Measurements from ENCODE around the gene KCNIP4. TPM values are rescaled to one million over a fixed set of nuclear protein-coding genes. Genes with fewer than 3 reads are reported as not detected.

Gene KCNIP4
- total and polyA plus RNA-seq, 9 of the 15 experiments (the other 6 are each of a cell fraction or from before 2014, with no cell fraction given), result 0.25 to 0.41 TPM; not detected in 7

DNA sequence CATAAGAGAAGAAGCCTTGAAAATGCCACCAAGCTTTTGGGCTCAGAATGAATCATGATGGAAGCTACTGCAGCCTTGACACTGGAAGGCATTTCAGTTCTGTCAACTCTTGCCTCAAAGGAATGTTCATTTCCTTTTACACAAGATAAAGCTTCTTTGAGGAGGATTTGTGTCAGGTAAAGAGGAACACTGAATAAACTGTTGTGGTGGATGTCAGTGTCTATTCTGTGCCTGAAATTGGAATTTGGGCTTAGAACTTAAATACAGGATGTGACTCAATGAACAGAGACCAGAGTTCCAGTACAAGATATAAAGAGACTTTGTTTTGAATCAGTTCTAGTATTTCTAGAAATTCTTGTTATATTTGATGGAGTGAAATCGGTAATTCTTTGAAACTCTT, 935.1 kb downstream of the KCNIP4 start (continued):
- TF ChIP-seq, protein P1, sequence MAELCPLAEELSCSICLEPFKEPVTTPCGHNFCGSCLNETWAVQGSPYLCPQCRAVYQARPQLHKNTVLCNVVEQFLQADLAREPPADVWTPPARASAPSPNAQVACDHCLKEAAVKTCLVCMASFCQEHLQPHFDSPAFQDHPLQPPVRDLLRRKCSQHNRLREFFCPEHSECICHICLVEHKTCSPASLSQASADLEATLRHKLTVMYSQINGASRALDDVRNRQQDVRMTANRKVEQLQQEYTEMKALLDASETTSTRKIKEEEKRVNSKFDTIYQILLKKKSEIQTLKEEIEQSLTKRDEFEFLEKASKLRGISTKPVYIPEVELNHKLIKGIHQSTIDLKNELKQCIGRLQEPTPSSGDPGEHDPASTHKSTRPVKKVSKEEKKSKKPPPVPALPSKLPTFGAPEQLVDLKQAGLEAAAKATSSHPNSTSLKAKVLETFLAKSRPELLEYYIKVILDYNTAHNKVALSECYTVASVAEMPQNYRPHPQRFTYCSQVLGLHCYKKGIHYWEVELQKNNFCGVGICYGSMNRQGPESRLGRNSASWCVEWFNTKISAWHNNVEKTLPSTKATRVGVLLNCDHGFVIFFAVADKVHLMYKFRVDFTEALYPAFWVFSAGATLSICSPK (IDR thresholded peaks at IDR 0.05; ENCODE audit: borderline replicate concordance), result no peak
- TF ChIP-seq HNRNPL (IDR thresholded peaks at IDR 0.05; ENCODE audit: low read depth, low read length) (no peak), FOXJ3 (CRISPR knock-in tag; IDR thresholded peaks at IDR 0.05) (no peak), ZNF583 (CRISPR knock-in tag; IDR thresholded peaks at IDR 0.05) (no peak), ZNF707 (CRISPR knock-in tag; conservative IDR thresholded peaks at IDR 0.05) (no peak), ZNF347 (CRISPR knock-in tag; IDR thresholded peaks at IDR 0.05; ENCODE audit: low read depth) (no peak)
- TF ChIP-seq, protein P2, sequence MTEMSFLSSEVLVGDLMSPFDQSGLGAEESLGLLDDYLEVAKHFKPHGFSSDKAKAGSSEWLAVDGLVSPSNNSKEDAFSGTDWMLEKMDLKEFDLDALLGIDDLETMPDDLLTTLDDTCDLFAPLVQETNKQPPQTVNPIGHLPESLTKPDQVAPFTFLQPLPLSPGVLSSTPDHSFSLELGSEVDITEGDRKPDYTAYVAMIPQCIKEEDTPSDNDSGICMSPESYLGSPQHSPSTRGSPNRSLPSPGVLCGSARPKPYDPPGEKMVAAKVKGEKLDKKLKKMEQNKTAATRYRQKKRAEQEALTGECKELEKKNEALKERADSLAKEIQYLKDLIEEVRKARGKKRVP (CRISPR knock-in tag; IDR thresholded peaks at IDR 0.05), result no peak

DNA sequence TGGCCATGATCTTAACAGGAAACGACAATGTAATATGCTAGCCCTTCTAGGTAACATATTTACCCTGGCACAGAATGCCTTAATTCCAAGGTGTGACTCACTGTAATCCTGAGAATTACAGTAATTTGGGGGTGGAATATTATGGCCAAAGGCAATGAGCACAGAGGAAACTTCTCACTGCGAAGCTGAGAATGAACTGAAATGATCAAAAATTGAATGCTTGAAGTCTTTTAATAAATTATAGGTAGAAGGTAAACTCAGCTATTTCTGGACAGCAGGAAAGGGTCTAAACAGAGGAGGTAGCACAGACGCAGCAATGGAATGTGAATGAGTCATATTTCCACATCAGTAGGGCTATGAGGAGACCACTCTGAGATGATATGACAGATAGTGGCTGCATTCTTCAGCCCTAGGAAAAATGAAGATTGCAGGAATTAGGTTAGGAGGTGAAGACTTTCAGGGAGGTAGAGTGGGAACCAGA, 935.7 kb downstream of the KCNIP4 start:
- 0% methylated on average over 3 of the region's 3 CpGs for WGBS (ENCODE audit: insufficient coverage, low coverage, missing lambda C conversion rate)
- H3K36me3 ChIP-seq (ENCODE audit: control insufficient read depth, insufficient read depth, low read length), result no peaks in the 10 kb centered on the region
- in situ Hi-C loops (cut with MboI), result no loop called here
- no peak overlapping the region for H3K4me2 ChIP-seq (ENCODE audit: insufficient read depth, low read length)
- H3K79me2 ChIP-seq (ENCODE audit: control insufficient read depth, insufficient read depth, low read length), result no peaks in the 10 kb centered on the region
- H2AFZ ChIP-seq (ENCODE audit: low read depth, low read length), result no peak overlapping the region
- H3K27ac ChIP-seq (ENCODE audit: extremely low read depth, low read depth, low read length), result no peak overlapping the region
- H3K4me1 ChIP-seq (replicated peaks in 1 of 2; ENCODE audit: control insufficient read depth in 2 of 2, insufficient read depth in 2 of 2, low read length in 2 of 2), result no peaks in the 10 kb centered on the region
- intact Hi-C loops (cut with micrococcal nuclease), result no loop called here
- H3K4me3 ChIP-seq, result no peak overlapping the region
- ChIA-PET CTCF (ENCODE audit: low intra/inter-chr PET ratio) (no interaction called here), POLR2A (no interaction called here)
- H3K9ac ChIP-seq (ENCODE audit: insufficient read depth in 1 of 2, low read depth in 2 of 2, low read length in 2 of 2), result no peak overlapping the region
- TF ChIP-seq HNRNPUL1 (IDR thresholded peaks at IDR 0.05; ENCODE audit: low read length) (no peak), NFIX (CRISPR knock-in tag; IDR thresholded peaks at IDR 0.05; ENCODE audit: low read depth) (no peak), CCAR2 (IDR thresholded peaks at IDR 0.05; ENCODE audit: low read depth, low read length) (no peak), CBFA2T2 (conservative IDR thresholded peaks at IDR 0.05) (no peak)
- TF ChIP-seq, protein P3, sequence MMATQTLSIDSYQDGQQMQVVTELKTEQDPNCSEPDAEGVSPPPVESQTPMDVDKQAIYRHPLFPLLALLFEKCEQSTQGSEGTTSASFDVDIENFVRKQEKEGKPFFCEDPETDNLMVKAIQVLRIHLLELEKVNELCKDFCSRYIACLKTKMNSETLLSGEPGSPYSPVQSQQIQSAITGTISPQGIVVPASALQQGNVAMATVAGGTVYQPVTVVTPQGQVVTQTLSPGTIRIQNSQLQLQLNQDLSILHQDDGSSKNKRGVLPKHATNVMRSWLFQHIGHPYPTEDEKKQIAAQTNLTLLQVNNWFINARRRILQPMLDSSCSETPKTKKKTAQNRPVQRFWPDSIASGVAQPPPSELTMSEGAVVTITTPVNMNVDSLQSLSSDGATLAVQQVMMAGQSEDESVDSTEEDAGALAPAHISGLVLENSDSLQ (IDR thresholded peaks at IDR 0.05), result no peak
- H4K20me1 ChIP-seq (replicated peaks; ENCODE audit: control insufficient read depth, insufficient read depth, low read length), result no peaks in the 10 kb centered on the region
- FAIRE-seq (no peak), DNase-seq (ENCODE audit: extremely low read depth in 1 of 4, low spot score in 3 of 4) (no peak), ATAC-seq (no peak)
- no peaks in the 10 kb centered on the region for H3K9me1 ChIP-seq (ENCODE audit: control insufficient read depth, insufficient read depth, low read length)
- H3K9me3 ChIP-seq (replicated peaks; ENCODE audit: control insufficient read depth, insufficient read depth, low read depth, low read length), result no peaks in the 10 kb centered on the region
- H3K27me3 ChIP-seq (ENCODE audit: control insufficient read depth in 2 of 2, insufficient read depth in 2 of 2, low read length in 2 of 2), result no peaks in the 10 kb centered on the region
- BruUV-seq (replicated peaks), result no TSS peak
